HCT116 (cell line): Measurements from ENCODE around the gene LLGL2.

Experiments used
- CTCF ChIP-seq, 3 experiments: fragments of 200-600 bp in 1 of 3; sonication (generic) in 1 of 3; IDR thresholded peaks in 2 of 3; conservative IDR thresholded peaks in 1 of 3; 2 replicates each; pipeline ENCODE4 v1.5.1; 2012 to 2017; ENCODE audit warnings: low read depth in 2 of 3, low read length in 2 of 3, antibody characterized with exemption in 1 of 3, borderline replicate concordance in 1 of 3, control low read depth in 1 of 3, mild to moderate bottlenecking in 1 of 3, mixed read lengths in 1 of 3, mixed run types in 1 of 3, moderate library complexity in 1 of 3; ENCODE audit not compliant: insufficient read depth in 1 of 3
- ELF1 ChIP-seq: IDR thresholded peaks from 2 replicates; pipeline ENCODE4 v1.6.1; 2012; ENCODE audit warnings: low read depth, borderline replicate concordance
- EZH2 ChIP-seq: fragments of 200-600 bp; sonication (generic); IDR thresholded peaks from 2 replicates; pipeline ENCODE4 v1.6.1; 2017; ENCODE audit warnings: antibody characterized with exemption, mixed run types
- EZH2phosphoT487 ChIP-seq: fragments of 200-600 bp; IDR thresholded peaks from 2 replicates; pipeline ENCODE4 v1.6.1; 2018; ENCODE audit warnings: antibody characterized with exemption, borderline replicate concordance
- POLR2A ChIP-seq: IDR thresholded peaks from 2 replicates; pipeline ENCODE4 v1.7.0; 2011; ENCODE audit warnings: borderline replicate concordance; ENCODE audit not compliant: insufficient read depth, insufficient read length; ENCODE audit errors: extremely low read depth
- RAD21 ChIP-seq: IDR thresholded peaks from 2 replicates; pipeline ENCODE4 v1.6.1; 2012; ENCODE audit warnings: low read depth, mild to moderate bottlenecking
- REST ChIP-seq: IDR thresholded peaks from 2 replicates; pipeline ENCODE4 v1.6.1; 2012; ENCODE audit warnings: low read depth
- SIN3A ChIP-seq: IDR thresholded peaks from 2 replicates; pipeline ENCODE4 v1.6.1; 2012; ENCODE audit warnings: low read depth

GRCh38 chr17:75596320-75597087 is 71.0 kb downstream of the LLGL2 start:
- no peak for TF ChIP-seq EZH2phosphoT487
- no peak for TF ChIP-seq CTCF (IDR thresholded peaks at IDR 0.05 in 2 of 3, conservative IDR thresholded peaks at IDR 0.05 in 1 of 3; ENCODE audit: borderline replicate concordance in 1 of 3, insufficient read depth in 1 of 3, low read depth in 2 of 3, low read length in 2 of 3)
- TF ChIP-seq POLR2A, result no peak
- TF ChIP-seq RAD21, result no peak
- no peak for TF ChIP-seq SIN3A
- no peak for TF ChIP-seq REST
- no peak for TF ChIP-seq EZH2
- no peak for TF ChIP-seq ELF1
